BLaER1 (cell line): Measurements from ENCODE around the gene KNSTRN.
A peak's percentile ranks its signal among the peaks of the same experiment; 100 is the strongest.

ENCODE experiments used
- H3K27ac ChIP-seq: shearing (Covaris generic); formaldehyde crosslinking; 2 replicates; pipeline ENCODE4 v1.8.1; 2022
- H3K27me3 ChIP-seq: shearing (Covaris generic); formaldehyde crosslinking; 2 replicates; pipeline ENCODE4 v1.8.1; 2022
- H3K36me3 ChIP-seq: shearing (Covaris generic); formaldehyde crosslinking; 2 replicates; pipeline ENCODE4 v1.8.1; 2022
- H3K4me1 ChIP-seq: shearing (Covaris generic); formaldehyde crosslinking; 2 replicates; pipeline ENCODE4 v1.8.1; 2022
- H3K4me2 ChIP-seq: shearing (Covaris generic); formaldehyde crosslinking; 2 replicates; pipeline ENCODE4 v1.8.1; 2022
- H3K4me3 ChIP-seq: shearing (Covaris generic); formaldehyde crosslinking; 2 replicates; pipeline ENCODE4 v1.8.1; 2022
- H3K9ac ChIP-seq: shearing (Covaris generic); formaldehyde crosslinking; 2 replicates; pipeline ENCODE4 v1.8.1; 2022
- H3K9me3 ChIP-seq: shearing (Covaris generic); formaldehyde crosslinking; 2 replicates; pipeline ENCODE4 v1.8.1; 2022
- H4K20me1 ChIP-seq: shearing (Covaris generic); formaldehyde crosslinking; 2 replicates; pipeline ENCODE4 v1.8.1; 2022
- Cebpa-rat ChIP-seq: shearing (Covaris generic); IDR thresholded peaks from 2 replicates; pipeline ENCODE4 v1.8.1; 2022

KNSTRN gene

DNA sequence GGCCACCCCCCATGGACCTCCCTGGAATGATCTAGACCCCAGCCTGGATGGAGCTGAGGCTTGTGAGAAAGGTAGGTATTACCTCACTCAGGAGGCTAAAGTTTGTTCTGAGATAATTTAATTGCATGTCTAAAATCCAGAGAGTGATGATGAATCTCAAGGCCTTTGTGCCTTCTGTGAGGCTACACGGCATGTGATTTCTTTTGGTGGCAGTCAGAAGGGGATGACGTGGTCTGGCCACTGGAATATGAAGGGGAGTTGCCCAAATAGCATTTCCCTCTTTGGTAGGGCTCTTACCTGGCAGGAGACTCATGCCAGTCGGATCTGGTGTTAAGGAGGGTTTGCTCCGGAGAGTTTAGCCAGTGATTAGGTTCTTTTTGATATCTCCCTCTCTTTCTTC is 60.7 kb downstream of the KNSTRN start:
- peaks cover 72% of the 10 kb centered on the region for H4K20me1 ChIP-seq
- peaks cover 14% of the 10 kb centered on the region; the same call in 1 of the 2 replicates for H3K36me3 ChIP-seq
- H3K9ac ChIP-seq: no peak overlapping the region
- peaks cover 27% of the 10 kb centered on the region; the same call in 1 of the 2 replicates for H3K27me3 ChIP-seq
- H3K4me2 ChIP-seq: peak overlapping the region; percentile 97
- H3K9me3 ChIP-seq: no peaks in the 10 kb centered on the region
- no peak overlapping the region for H3K27ac ChIP-seq
- H3K4me3 ChIP-seq: no peak overlapping the region
- TF ChIP-seq Cebpa-rat: no peak
- peaks cover 46% of the 10 kb centered on the region for H3K4me1 ChIP-seq

DNA sequence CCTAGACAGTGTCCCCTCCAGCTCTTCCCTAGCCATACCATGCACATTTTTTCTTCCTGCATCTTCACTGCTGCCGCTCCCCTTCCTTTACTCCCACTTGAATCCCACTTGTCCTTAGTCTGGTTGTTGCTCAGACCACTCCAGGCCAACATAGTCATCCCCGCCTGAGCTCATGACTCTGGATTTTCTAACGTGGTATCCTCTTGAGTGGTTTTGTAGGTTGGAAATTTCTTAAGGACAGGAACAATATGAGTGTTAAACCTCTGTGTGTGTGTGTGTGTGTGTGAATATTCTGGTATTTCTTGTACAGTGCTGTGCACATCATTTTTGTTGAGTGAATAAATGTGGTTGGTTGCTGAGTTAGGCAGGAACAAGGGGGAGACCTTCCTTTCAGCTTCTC is 61.3 kb downstream of the KNSTRN start:
- Histone ChIP-seq H3K4me1 (peaks cover 40% of the 10 kb centered on the region), H3K27ac (no peak overlapping the region), H4K20me1 (peaks cover 78% of the 10 kb centered on the region), H3K4me2 (peak overlapping the region; percentile 97), H3K9ac (no peak overlapping the region), H3K9me3 (no peaks in the 10 kb centered on the region), H3K27me3 (peaks cover 21% of the 10 kb centered on the region; the same call in 1 of the 2 replicates), H3K4me3 (no peak overlapping the region), H3K36me3 (peaks cover 20% of the 10 kb centered on the region; the same call in 1 of the 2 replicates)
- TF ChIP-seq Cebpa-rat: no peak
